ENCODE data around the gene CCDC9.
A peak's percentile ranks its signal among the peaks of the same experiment; 100 is the strongest.
"Not testable (repeated sequence)": the region's sequence is repeated elsewhere in the genome, so short reads cannot be mapped to it uniquely, and the experiment has no call there.

The CCDC9 gene

DNA sequence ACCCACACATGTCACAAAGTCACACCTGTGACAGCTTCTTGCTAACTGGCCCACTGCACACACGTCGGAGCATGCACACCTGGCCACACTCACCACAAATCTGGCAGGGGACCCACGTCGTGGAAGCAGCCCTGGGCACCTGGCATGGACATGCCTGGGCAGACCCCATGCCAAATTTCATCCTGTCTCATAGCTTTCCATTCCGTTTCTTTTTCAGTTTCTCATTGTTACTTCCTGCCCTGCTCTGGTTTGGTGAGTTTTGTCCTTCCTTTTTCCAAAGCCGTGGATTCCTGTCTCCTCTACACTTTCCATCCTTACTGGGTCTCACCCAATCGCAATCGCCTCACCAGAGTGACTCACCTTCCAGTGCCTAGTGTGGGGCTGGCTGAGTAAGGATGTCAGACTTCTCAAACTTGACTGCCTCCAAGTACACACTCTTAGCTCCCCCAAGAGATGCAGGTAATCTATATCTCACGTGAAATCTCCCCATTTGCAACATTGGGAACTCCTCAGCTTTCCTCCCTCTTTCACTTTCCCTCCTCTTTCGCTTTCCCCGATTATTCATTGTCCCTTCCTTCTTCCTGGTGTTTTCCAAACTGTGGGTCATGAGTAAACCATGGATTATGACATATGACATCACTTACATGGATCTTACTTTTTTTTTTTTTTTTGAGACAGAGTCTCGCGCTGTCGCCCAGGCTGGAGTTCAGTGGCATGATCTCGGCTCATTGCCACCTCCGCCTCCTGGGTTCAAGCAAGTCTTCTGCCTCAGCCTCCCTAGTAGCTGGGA, 23.7 kb upstream of the CCDC9 start:
- no peak for DNase-seq

DNA sequence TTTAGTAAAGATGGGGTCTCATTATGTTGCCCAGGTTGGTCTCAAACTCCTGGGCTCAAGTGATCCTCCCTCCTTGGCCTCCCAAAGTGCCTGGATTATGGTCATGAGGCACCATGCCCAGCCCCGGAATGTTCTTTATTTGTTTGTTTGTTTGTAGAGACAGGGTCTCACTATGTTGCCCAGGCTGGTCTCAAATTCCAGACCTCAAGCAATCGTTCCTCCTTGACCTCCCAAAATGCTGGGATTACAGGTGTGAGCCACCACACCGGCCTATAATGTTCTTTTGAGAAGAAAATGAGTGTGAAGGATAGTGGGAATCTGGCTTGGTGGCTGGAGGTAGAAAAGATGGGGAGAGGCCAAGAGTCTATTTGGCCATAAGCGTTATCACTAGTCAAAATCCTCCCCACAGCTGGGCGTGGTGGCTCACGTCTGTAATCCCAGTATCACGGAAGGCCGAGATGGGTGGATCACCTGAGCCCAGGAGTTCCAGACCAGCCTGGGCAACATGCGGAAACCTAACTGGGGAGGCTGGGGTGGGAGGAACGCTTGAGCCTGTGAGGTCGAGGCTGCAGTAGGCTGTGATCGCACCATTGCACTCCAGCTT, 20.2 kb upstream of the CCDC9 start:
- no peak for DNase-seq

DNA sequence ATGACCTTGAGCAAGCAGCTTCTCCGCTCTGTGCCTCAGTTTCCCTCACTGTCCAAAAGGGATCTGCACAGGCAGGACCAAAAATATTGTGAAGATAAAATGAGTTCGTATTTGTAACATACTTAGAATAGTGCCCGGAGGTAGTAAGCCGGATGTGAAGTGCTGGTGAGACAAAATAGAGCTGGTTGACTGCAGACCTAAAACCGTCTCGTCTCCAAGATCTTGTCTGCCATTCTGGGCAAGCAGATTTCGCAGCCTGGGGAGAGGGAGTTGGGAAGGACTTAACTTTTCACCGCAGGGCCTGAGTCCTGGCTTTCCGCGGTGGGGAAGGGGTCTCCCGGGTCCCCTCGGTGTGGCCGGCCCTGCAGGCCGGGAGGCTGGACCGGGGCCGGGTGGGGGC, 17.2 kb upstream of the CCDC9 start:
- no peak for DNase-seq

DNA sequence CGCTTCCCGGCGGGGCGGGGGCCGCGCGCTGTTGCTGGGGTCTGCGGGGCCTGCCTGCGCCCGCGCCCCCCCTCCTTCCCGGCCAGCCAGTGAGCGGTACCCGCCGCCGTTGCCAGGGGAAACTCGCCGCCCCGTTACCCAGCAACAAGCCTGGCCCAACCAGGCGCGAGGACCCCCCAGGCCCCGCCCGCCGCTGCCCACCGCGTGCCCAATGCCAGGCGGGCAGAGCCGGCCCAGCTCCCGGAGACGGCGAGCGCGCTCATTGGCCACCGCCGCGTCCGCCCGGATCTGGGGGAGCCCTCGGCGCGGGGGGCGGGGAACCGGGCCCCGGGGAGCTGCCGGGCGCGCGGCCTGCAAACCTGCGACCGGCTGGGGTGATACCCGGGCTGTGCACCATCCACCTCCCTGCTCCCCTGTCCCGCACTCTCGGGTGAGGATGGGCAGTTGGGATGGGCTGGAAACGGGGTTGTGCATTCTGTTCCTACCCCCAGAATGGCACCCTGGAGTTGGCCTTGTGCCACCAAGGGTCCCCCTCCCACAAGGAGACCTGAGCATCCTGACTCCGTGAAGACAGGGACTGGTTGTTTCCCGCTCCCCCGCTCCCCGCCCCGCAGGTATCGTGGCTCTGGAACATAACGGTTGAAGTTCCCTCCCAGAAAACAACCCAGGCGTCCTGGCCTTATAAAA, 16.6 kb upstream of the CCDC9 start:
- DNase-seq, result peak; percentile 55

DNA sequence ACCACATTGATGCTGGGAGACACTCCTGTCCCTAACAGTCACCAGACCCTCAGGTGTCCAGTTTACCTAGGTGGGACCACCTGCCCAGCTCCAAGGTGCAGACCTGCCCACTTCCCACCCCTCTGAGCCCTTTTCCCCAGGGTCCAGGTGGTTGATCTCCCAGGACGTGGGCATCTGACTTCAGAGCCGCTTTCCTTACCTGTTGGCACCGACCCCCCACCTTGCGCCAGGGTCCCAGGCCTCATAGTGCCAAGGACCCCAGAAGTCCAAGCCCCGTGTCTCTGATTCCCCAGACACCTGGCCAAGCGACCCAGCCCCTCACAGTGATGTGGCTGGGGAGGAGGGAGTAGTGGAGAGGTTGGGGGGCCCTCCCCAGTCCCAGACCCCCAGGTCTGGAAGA, 15.8 kb upstream of the CCDC9 start:
- no peak for DNase-seq

DNA sequence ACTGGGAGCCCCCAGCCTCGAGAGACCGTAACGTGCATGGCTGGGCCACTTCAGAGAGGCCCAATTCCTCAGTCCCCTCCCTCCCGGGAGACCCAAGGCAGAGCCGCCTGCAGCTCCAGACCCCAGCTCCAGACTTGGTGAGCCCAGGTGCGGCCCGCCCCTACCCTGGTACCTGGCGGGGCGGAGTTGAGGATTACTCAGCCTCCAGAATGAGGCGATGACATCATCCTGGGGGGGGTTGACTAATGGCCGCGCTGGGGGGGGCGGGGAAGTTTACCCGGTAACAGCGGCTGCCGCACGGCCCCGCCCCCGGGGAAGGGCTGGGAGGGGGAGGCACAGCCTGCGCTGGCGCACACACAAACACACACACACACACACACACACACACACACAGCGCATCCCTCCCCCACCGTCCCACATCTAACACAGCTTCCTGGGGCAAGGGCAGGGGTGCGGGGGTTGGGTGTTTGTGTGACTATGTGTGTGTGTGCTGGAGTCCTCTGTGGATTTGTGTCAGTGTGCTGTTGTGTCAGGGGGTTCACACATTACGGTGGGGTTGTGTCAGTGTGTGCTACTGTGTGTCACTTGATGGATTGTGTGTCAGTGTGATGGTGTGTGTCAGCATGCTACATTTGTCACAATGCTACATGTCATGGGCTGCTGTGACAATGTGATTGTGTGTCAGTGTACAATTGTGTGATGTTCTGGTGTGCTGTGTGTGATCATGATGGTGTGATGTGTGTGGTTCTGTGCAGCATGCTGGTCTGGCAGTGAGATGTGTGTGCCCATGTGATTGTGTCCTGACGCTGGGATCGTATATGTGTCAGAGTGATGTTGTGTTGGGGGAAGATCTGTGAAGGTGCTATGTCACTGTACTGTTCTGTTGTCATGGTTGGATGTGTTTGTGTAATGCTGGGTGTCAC, 15.1 kb upstream of the CCDC9 start:
- peak; percentile 89 for DNase-seq

DNA sequence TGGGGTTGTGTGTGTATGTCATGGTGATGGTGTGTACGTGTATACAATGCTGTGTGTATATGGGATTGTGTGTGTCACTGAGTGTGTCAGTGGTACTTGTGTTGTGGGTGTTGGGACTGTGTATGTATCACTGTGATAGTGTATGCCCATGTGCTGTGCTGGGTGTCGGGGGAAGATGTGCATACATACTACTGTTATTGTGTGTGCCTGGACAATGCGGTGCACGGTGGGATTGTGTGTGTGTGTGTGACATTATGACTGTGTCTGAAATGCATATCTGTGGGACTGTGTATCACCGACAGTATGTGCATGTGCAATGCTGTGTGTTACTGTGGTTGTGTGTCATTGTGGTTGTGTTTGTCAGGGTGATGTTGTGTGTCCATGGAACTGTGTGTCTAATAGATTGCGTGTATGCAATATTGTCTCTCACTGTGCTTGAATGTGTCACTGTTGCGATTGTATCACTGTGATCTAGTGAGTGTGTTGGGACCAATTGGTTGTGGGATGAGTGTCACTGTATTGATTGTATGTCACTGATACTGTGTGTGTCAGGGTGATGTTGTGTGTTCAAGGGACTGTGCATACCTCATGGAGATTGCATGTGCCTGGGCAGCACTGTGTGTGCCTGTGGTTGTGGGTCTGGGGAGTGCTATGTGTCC, 14.3 kb upstream of the CCDC9 start:
- no peak for DNase-seq

DNA sequence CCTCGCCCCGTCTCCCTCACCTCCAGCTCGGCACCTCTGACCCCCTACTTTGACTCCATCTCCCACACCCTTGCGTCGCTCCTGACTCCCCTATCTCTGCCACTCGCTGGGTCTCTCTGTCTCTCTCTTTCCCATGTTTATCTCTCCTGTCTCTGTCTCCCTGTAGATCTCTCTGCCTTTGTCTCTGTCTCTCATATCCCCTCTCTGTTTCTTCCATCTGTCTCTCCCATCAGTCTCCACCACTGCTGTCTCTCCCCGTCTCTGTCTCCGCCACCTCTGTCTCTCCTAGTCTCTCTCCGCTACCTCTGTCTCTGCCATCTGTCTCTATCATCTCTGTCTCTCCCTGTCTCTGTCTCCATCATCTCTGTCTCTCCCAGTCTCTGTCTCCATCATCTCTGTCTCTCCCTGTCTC, 13.0 kb upstream of the CCDC9 start:
- no peak for DNase-seq

DNA sequence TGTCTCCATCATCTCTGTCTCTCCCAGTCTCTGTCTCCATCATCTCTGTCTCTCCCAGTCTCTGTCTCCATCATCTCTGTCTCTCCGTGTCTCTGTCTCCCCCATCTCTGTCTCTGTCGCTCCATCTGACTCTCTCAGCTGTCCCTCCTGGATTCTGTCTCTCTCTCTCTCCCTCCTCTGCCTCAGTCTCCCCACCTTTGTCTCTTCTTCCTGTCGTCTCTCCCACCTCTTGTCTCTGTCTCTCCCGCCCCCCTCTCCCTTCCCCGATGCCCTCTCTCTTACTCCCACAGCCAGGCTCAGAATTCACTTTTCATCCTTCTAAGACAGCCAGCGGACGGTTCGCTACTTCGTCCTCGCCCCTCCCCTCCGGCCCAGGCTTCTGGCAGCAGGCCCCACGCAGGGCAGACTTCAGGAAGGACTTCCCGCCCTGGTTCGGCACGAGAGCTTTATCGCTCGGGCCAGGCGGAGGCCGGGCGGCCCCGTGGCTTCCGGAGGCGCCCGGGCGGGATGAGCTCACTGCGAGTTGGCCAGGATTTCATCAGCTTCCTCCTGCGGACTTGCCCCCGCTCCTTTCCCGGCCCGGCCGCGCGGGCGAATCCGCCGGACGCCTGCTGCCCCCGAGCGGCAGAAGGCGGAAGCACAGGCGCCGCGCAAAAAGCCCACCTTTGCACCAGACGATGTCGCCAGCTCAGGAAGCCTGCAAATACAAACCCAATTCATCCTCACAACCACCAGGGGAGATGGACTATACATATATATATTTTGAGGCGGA, 12.4 kb upstream of the CCDC9 start:
- peak; percentile 89 for DNase-seq

DNA sequence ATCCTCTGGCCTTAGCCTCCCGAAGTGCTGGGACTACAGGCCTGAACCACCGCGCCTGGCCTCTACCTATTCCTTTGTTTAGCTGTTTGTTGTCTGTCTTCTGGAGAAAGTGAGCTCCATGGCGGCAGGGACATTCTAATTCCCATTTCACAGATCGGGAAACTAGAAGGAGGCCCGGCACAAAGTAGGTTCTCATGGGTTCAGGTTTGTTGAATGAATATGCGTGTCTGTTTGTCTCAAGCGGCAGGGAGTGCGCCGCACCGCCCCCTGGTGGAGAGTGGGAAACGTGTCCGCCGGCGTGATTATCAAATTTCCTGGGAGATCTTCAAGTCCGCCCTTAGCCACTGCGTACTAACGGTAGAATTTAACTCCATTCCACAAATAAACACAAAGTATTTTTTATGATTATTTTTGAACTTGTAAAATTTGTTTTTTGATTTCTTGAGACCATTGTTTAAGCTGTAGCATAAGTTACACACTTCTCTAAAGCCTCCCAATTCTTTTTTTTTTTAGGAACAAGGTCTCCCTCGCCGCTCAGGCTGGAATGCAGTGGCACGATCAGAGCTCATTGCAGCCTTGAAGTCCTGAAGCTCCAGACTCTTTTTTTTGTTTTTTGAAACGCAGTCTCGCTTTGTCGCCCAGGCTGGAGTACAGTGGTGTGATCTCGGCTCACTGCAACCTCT, 8.9 kb upstream of the CCDC9 start:
- peak; percentile 84 for DNase-seq

DNA sequence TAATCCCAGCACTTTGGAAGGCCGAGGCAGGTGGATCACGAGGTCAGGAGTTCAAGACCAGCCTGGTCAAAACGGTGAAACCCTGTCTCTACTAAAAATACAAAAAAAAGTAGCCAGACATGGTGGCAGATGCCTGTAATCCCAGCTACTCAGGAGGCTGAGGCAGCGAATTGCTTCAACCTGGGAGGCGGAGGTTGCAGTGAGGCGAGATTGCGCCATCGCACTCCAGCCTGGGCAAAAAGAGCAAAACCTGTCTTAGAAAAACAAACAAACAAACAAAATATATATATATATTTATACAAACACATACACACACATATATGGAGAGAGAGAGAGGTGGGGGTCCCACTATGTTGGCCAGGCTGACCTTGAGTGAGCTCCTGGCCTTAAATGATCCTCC, 3.3 kb upstream of the CCDC9 start:
- not testable (repeated sequence) for DNase-seq

DNA sequence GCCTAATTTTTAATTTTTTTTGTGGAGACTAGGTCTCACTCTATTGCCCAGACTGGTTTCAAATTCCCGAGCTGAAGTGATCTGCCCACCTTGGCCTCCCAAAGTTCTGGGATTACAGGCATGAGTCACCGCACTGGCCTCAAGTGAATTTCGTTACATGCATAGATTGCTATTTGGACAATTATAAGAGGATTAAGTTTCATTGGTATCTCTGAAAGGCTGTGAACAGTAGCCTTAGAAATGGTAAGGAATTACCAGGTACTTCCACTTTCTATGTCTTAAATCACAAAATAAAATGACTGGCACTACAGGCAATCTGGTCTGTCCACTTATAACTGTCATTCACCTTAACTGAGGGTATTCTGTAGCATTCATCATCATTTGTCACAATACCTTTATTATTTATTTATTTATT, 2.9 kb upstream of the CCDC9 start:
- DNase-seq, result no peak

DNA sequence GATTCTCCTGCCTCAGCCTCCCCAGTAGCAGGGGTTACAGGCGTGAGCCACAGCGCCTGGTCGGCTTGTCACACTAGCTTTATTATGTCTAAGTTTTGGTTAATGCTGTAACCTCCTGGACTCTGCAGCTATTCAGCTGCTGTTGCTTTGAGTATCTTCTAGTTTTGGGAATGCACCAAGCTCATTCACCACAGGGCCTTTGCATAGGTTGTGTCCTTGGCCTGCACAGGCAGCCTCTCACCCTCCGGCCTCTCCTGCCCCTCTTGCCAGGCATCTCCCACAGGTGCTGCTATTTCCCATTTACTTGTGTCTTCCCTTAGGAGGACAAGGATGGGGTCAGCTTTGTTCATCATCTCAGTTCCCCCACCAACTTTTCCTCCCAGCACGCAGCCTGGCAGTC, 2.4 kb upstream of the CCDC9 start:
- DNase-seq, result no peak

DNA sequence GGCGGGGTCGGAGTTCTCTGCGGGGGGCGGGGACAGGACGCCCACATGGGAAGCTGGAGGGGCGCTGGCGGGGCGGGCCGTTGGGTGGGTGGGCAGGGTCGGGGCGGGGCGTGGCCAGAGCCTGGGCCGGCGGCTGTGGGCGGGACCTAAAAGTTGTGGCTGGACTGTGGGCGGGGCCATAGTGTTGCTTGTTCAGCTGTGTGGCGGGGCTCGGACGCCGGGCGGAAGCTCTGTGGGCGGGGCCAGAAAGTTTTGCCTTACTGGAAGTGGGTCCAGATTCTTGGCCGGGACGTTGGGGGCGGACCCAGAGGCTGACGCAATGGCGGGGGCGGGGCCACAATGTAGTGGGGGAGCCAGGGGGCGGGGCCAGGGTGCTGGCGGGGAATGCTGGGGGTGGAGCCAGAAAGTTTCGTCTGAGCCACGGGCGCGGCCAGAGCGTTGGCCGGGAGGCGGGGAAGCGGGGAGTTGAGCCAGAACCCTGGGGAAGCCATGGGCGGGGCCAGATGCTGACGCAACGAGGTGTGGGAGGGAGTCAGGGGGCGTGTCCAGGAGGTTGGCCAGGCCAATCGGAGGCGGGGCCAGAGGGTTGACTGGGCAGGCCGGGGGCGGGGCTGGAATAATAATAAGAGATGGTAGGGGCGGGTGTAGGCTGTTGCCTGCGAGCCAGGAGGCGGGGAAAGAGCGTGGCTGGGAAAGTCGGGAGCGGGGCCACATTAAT, 527 bp downstream of the CCDC9 start:
- peak; percentile 99 for DNase-seq

DNA sequence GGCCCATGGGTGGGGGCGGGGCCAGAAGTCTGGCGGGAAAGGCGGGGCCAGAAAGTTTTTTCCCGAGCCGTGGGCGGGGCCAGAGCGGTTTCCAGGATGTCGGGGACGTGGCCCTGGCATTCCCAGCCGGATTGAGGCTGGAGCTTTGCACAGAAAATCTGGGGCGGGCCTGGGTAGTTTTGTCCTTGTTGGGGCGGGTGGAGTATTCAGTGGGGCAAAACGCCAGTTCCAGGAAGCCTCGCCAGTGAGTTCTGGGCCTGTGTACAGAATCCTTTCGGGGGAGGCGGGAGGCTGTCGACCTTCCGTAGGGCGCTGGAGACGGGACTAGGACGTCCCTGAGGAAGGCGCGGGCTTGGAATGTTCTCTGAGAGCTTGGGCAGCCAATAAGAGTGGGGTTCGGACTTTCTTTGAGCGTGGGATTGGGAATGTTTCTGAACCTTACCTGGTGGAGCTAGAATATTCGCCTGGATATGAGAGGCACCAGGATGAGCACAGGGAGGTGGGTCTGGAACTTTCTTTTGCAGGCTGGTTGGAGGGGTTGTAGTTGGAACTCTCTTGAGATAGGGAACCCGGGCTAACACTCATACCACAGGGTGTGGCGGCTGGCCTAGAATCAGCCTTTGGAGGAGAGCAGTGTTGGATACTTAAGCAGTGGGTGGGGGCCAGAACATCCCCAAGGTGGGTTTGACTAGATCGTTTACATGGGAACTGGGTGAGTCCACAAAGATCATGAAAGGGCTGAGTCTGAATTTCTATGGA, 1.3 kb downstream of the CCDC9 start:
- no peak for DNase-seq

DNA sequence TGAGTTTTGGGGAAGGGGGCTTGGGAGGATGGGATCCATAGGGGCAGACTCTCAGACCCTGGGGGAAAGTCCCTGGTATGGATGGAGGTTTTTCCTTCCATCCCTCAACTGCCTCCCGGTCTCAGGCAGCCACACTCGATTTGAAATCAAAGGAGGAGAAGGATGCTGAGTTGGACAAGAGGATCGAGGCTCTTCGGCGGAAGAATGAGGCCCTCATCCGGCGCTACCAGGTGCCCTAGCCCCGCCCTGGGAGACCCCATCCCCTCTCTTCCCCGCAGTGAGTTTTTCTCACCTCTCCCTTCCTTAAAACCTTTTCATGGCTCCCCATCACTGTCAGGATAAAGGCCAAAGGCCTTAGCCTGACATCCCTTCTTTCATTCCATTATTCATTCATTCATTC, 2.1 kb downstream of the CCDC9 start:
- DNase-seq, result no peak

DNA sequence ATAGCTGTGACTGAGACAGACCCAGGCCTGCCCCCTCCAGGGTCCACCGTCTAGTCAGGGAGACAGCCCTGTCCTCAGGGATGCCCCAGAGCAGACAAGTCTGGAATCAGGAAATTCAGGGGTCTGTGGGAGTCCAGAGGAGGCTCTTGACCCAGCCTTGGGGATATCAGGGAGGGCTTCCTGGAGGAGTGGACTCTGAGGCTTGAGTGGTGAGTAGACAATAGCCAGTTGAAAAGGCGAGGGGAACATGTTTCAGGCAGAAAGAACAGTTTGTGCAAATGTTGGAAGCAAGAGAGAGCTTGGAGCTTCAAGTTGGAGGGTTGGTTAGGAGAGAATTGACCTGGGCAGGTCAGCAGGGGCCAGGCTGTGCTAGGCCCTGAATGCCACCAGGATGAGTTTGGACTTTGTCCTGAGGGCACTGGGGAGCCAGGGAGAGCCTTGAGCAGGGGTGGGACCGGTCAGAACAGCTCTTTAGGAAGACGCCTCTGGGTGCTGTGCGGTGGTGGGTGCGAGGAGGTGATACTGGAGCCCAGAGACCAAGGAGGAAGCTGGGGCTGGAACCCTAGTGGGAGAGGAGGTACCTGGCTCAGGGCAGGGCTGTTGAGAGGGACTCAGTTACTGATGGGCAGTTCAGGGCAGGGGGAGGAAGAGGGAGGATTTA, 2.7 kb downstream of the CCDC9 start:
- DNase-seq, result no peak

DNA sequence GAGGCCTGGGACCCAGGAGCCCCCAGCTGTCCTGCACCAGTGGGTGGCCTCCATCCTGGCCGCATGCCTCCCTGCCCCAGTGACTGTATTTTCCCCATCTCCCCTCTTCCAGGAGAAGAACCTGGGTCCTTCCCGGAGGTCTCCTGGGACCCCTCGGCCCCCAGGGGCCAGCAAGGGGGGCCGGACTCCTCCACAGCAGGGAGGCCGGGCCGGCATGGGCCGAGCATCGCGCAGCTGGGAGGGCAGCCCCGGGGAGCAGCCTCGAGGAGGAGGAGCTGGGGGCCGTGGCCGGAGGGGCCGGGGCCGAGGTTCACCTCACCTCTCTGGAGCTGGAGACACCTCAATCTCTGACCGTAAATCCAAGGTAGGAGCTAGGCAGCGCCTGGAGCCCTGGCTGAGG, 4.2 kb downstream of the CCDC9 start:
- no peak for DNase-seq

Measured in stimulated activated CD4-positive, alpha-beta T cell treated with anti-CD3 and anti-CD28 coated beads, Interleukin-4, amount 100 ng/mL, for 1 hour (primary cell).